GM12878 (cell line): ENCODE measurements around the gene BCOR. TPM values are rescaled to one million over a fixed set of nuclear protein-coding genes. Genes with fewer than 3 reads are reported as not detected.

Source experiments
- ATAC-seq: fragments of 200-7000 bp; cut with Tn5 transposase; 3 replicates; pipeline ENCODE4 v1.9.1; 2020; ENCODE audit warnings: mild to moderate bottlenecking, moderate library complexity
- BruUV-seq: library from RNA; stranded (reverse); fragments of 400-500 nt; replicated peaks from 2 replicates; lab custom pipeline; 2021; lab: Mats Ljungman, UMichigan
- CTCF ChIA-PET: fragments of 300-600 bp; sonication (Branson Sonifier 250); formaldehyde crosslinking; extraction: SDS; loops from one replicate; lab custom pipeline; 2021; ENCODE audit warnings: inconsistent platforms; lab: Yijun Ruan, JAX
- POLR2A ChIA-PET: fragments of 350-600 bp; formaldehyde crosslinking; extraction: SDS; loops from one replicate; lab custom pipeline; 2021; ENCODE audit warnings: inconsistent platforms; lab: Charles Lee
- RAD21 ChIA-PET: fragments of 300-600 bp; sonication (Branson Sonifier 250); formaldehyde crosslinking; loops from one replicate; lab custom pipeline; 2023; ENCODE audit warnings: antibody characterized with exemption; ENCODE audit not compliant: unreplicated experiment; lab: Charles Lee
- SMC1A ChIA-PET: fragments of 300-600 bp; sonication (Branson Sonifier 250); formaldehyde crosslinking; loops from one replicate; lab custom pipeline; 2023; ENCODE audit not compliant: unreplicated experiment, uncharacterized antibody; lab: Charles Lee
- DNase-seq: peaks from one replicate; pipeline ENCODE4 v3.0.0-alpha.2; 2011; ENCODE audit warnings: low read depth, low spot score
- FAIRE-seq: peaks from 3 replicates; lab custom pipeline; 2011; peaks lifted over from hg19 to GRCh38; lab: Jason Lieb, UNC
- H2AFZ ChIP-seq: 2 replicates; pipeline ENCODE4 v1.6.0; 2011; ENCODE audit warnings: low read depth, low read length, control low read depth; ENCODE audit not compliant: control insufficient read depth
- H3K27ac ChIP-seq: 2 replicates; pipeline ENCODE4 v1.5.1; 2011; ENCODE audit warnings: control low read depth; ENCODE audit not compliant: control insufficient read depth, insufficient read depth
- H3K27me3 ChIP-seq, 2 experiments: replicated peaks in 1 of 2; 2 replicates each; pipeline versions ENCODE4 v1.6.0 to v1.6.1; 2011; ENCODE audit warnings: low read length in 1 of 2; ENCODE audit not compliant: control insufficient read depth in 2 of 2, insufficient read depth in 2 of 2
- H3K36me3 ChIP-seq, 2 experiments: 2 replicates each; pipeline ENCODE4 v1.5.1; 2011; ENCODE audit warnings: low read length in 1 of 2; ENCODE audit not compliant: control insufficient read depth in 2 of 2, insufficient read depth in 2 of 2
- H3K4me1 ChIP-seq: 2 replicates; pipeline ENCODE4 v1.6.1; 2011; ENCODE audit warnings: mild to moderate bottlenecking, low read length, moderate library complexity, mixed read lengths; ENCODE audit not compliant: control insufficient read depth, insufficient read depth
- H3K4me2 ChIP-seq: 2 replicates; pipeline ENCODE4 v1.6.0; 2011; ENCODE audit warnings: control low read depth; ENCODE audit not compliant: control insufficient read depth, insufficient read depth
- H3K4me3 ChIP-seq: fragments of 200-600 bp; sonication (generic); 2 replicates; pipeline ENCODE4 v1.5.1; 2016
- H3K79me2 ChIP-seq: 2 replicates; pipeline ENCODE4 v1.6.0; 2011; ENCODE audit warnings: low read length; ENCODE audit not compliant: control insufficient read depth, insufficient read depth
- H3K9ac ChIP-seq: 2 replicates; pipeline ENCODE4 v1.8.0; 2011; ENCODE audit warnings: low read length, control low read depth, mixed read lengths; ENCODE audit not compliant: control insufficient read depth, insufficient read depth
- H3K9me3 ChIP-seq: replicated peaks from 3 replicates; pipeline ENCODE4 v1.5.1; 2011; ENCODE audit warnings: mild to moderate bottlenecking, low read length; ENCODE audit not compliant: control insufficient read depth, insufficient read depth
- H4K20me1 ChIP-seq: 2 replicates; pipeline ENCODE4 v1.6.0; 2011; ENCODE audit not compliant: control insufficient read depth, insufficient read depth
- BACH1 ChIP-seq: fragments of 450-650 bp; IDR thresholded peaks from 2 replicates; pipeline ENCODE4 v1.6.1; 2017; ENCODE audit warnings: mild to moderate bottlenecking, borderline replicate concordance
- BHLHE40 ChIP-seq, 2 experiments: fragments of 450-650 bp in 1 of 2; IDR thresholded peaks; 2 replicates each; pipeline ENCODE4 v1.6.1; 2011 to 2017; ENCODE audit warnings: low read depth in 2 of 2, borderline replicate concordance in 1 of 2, improper control_type of control experiment in 1 of 2, low read length in 1 of 2, mild to moderate bottlenecking in 1 of 2
- DPF2 ChIP-seq: fragments of 450-650 bp; IDR thresholded peaks from 2 replicates; pipeline ENCODE4 v1.6.1; 2017; ENCODE audit warnings: mild to moderate bottlenecking
- EGR1 ChIP-seq, 2 experiments: IDR thresholded peaks; 1 replicate in 1 of 2; 2 replicates in 1 of 2; pipeline ENCODE4 v1.6.1; 2011 to 2012; ENCODE audit warnings: low read depth in 2 of 2, low read length in 2 of 2, borderline replicate concordance in 1 of 2, mild to moderate bottlenecking in 1 of 2, moderate library complexity in 1 of 2
- GATAD2B ChIP-seq: fragments of 450-650 bp; conservative IDR thresholded peaks from 2 replicates; pipeline ENCODE4 v1.6.1; 2017; ENCODE audit warnings: low read depth, mild to moderate bottlenecking, moderate library complexity
- IKZF1 ChIP-seq: fragments of 450-650 bp; conservative IDR thresholded peaks from 2 replicates; pipeline ENCODE4 v1.6.1; 2017; ENCODE audit warnings: antibody characterized with exemption, mild to moderate bottlenecking
- IRF4 ChIP-seq: IDR thresholded peaks from 2 replicates; pipeline ENCODE4 v1.6.1; 2011; ENCODE audit warnings: low read depth, low read length
- LARP7 ChIP-seq: fragments of 450-650 bp; IDR thresholded peaks from 2 replicates; pipeline ENCODE4 v1.6.1; 2017; ENCODE audit warnings: mild to moderate bottlenecking
- POLR2AphosphoS5 ChIP-seq: IDR thresholded peaks from 2 replicates; pipeline ENCODE4 v1.6.1; 2011; ENCODE audit warnings: mild to moderate bottlenecking, low read length, inconsistent platforms
- STAT3 ChIP-seq: IDR thresholded peaks from 2 replicates; pipeline ENCODE4 v1.6.1; 2011; ENCODE audit warnings: low read depth, low read length, improper control_type of control experiment
- WGBS: methylation state at CpG from one replicate; pipeline ENCODE4 v1.1.6; 2016; ENCODE audit warnings: low lambda C conversion rate; ENCODE audit not compliant: insufficient replicate concordance, insufficient coverage; ENCODE audit errors: missing lambda C conversion rate; 5-methylcytosine and 5-hydroxymethylcytosine counted together
- in situ Hi-C: fragments of 300-500 bp; cut with MboI; formaldehyde crosslinking; loops from 9 replicates; pipeline ENCODE4 v1.14.3; 2018; ENCODE audit warnings: mixed read lengths
- intact Hi-C: fragments of 100-400 bp; cut with micrococcal nuclease; formaldehyde crosslinking; loops from one replicate; pipeline ENCODE4 v1.14.2; 2022; ENCODE audit not compliant: unreplicated experiment
- polyA plus RNA-seq, 11 experiments: library from polyadenylated mRNA; depleted of rRNA in 4 of 11; unstranded in 6 of 11; stranded (reverse) in 5 of 11; fragments of >200 nt; fragmentation: Nextera tagmentation in 4 of 11; fragmentation: Illumina TruSeq in 1 of 11; extraction: Ambion mirVana in 4 of 11; extraction: Trizol in 1 of 11; gene quantifications; 1 replicate in 1 of 11; 2 replicates in 10 of 11; pipeline versions ENCODE4 v1.2.1 to v1.2.3, GENCODE V29; 2011 to 2016; ENCODE audit warnings: inconsistent platforms in 2 of 11, missing spikeins in 2 of 11, low read depth in 1 of 11
- total RNA-seq, 4 experiments: library from RNA; depleted of rRNA in 3 of 4; stranded (reverse); fragments of >200 nt in 3 of 4; fragmentation: Illumina TruSeq in 1 of 4; extraction: Trizol in 1 of 4; gene quantifications; 2 replicates each; pipeline versions ENCODE4 v1.2.1 to v1.2.3, GENCODE V29; 2013 to 2021
- TF ChIP-seq, protein P1 (sequence below): IDR thresholded peaks from 2 replicates; pipeline ENCODE4 v1.6.1; 2011; ENCODE audit warnings: low read depth, mild to moderate bottlenecking, low read length, moderate library complexity, borderline replicate concordance; ENCODE audit errors: extremely low read depth

BCOR gene
- total and polyA plus RNA-seq, 10 of the 15 experiments (the other 5 are each of a cell fraction or from before 2014, with no cell fraction given): 5.1 to 16.4 (median 10.1) TPM

- peak; percentile 2; the same call in 2 of the 3 replicates for ATAC-seq
- Histone ChIP-seq H2AFZ (no peak overlapping the region), H3K79me2 (peaks cover 30% of the 10 kb centered on the region), H3K27me3 (no peaks in the 10 kb centered on the region), H3K4me2 (peak overlapping the region; percentile 66), H4K20me1 (no peaks in the 10 kb centered on the region), H3K4me1 (peaks cover 4% of the 10 kb centered on the region), H3K9me3 (no peaks in the 10 kb centered on the region; the same call in 2 of the 3 replicates), H3K4me3 (peak overlapping the region; percentile 72), H3K36me3 (no peaks in the 10 kb centered on the region), H3K9ac (peak overlapping the region; percentile 55), H3K27ac (peak overlapping the region; percentile 12; the same call in 1 of the 2 replicates)
- POLR2A ChIA-PET: no interaction called here
- WGBS: 39% methylated on average over 60 of the region's 80 CpGs
- RAD21 ChIA-PET: interaction anchor here (0.8 to 4.0 kb wide), 4 partner anchors 83 to 279 kb away, joined by 3 to 20 read pairs (median 4); no protein-coding TSS in a partner anchor
- no peak for FAIRE-seq
- SMC1A ChIA-PET: no interaction called here
- intact Hi-C loops: loop anchor here (5.0 to 10.0 kb wide), 4 partner anchors 83 to 379 kb away; no protein-coding TSS in a partner anchor
- TF ChIP-seq LARP7: peak; percentile 40; the same call in 1 of the 2 replicates
- TF ChIP-seq, protein P1, sequence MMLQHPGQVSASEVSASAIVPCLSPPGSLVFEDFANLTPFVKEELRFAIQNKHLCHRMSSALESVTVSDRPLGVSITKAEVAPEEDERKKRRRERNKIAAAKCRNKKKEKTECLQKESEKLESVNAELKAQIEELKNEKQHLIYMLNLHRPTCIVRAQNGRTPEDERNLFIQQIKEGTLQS: no peak
- peak; percentile 14 for TF ChIP-seq IKZF1
- TF ChIP-seq GATAD2B: 0 out of 2 replicates have a peak, but pooled peaks have one; percentile 29
- TF ChIP-seq IRF4: no peak
- TF ChIP-seq STAT3: no peak
- 0 out of 2 replicates have a peak, but pooled peaks have one; percentile 21 for TF ChIP-seq BACH1
- peak in 1 of 2 experiments; percentile 20; a peak in 1 of 4 replicates for TF ChIP-seq BHLHE40 (IDR thresholded peaks at IDR 0.05; ENCODE audit: borderline replicate concordance in 1 of 2, low read depth in 2 of 2, low read length in 1 of 2)
- peak in 1 of 2 experiments; percentile 50; a peak in 1 of 3 replicates for TF ChIP-seq EGR1 (IDR thresholded peaks at IDR 0.05; ENCODE audit: borderline replicate concordance in 1 of 2, low read depth in 2 of 2, low read length in 2 of 2)
- TF ChIP-seq DPF2: 0 out of 2 replicates have a peak, but pooled peaks have one; percentile 23
- TF ChIP-seq POLR2AphosphoS5: peak; percentile 35; the same call in 1 of the 2 replicates
- CTCF ChIA-PET: interaction anchor here (0.6 kb wide), 1 partner anchor 204 kb away, joined by 3 read pairs; no protein-coding TSS in a partner anchor
- DNase-seq: no peak
- TSS peak; percentile 55 for BruUV-seq
- in situ Hi-C loops: no loop called here
Measured at GRCh38 chrX:40095583-40096394, 2.0 kb downstream of the BCOR start.
